WTC11 (cell line): ENCODE measurements around the gene ANKRD65. TPM values are rescaled to one million over a fixed set of nuclear protein-coding genes. Genes with fewer than 3 reads are reported as not detected.

Experiments used
- ATAC-seq: fragments of 200-7000 bp; cut with Tn5 transposase; 2 replicates; pipeline ENCODE4 v1.10.0; 2021; ENCODE audit warnings: mild to moderate bottlenecking, moderate library complexity
- CTCF ChIA-PET: fragments of 300-600 bp; sonication (Branson Sonifier 250); formaldehyde crosslinking; loops from one replicate; lab custom pipeline; 2021; ENCODE audit warnings: antibody characterized with exemption; lab: Charles Lee
- POLR2A ChIA-PET: fragments of 350-600 bp; sonication (Branson Sonifier 250); formaldehyde crosslinking; loops from one replicate; lab custom pipeline; 2021; ENCODE audit warnings: antibody characterized with exemption; lab: Charles Lee
- DNase-seq: peaks from one replicate; pipeline ENCODE4 v3.0.0; 2021; ENCODE audit warnings: low spot score
- H3K27ac Mint-ChIP-seq: 2 replicates; pipeline ENCODE4 v1.8.0; 2021; ENCODE audit warnings: mixed read lengths
- H3K27me3 Mint-ChIP-seq: 2 replicates; pipeline ENCODE4 v1.8.0; 2021; ENCODE audit warnings: low read depth, mild to moderate bottlenecking, moderate library complexity, mixed read lengths
- H3K36me3 Mint-ChIP-seq: 2 replicates; pipeline ENCODE4 v1.8.0; 2021; ENCODE audit warnings: mixed read lengths
- H3K4me1 Mint-ChIP-seq: 2 replicates; pipeline ENCODE4 v1.8.0; 2022; ENCODE audit warnings: mixed read lengths
- H3K4me3 Mint-ChIP-seq: 2 replicates; pipeline ENCODE4 v1.8.0; 2021; ENCODE audit warnings: mild to moderate bottlenecking, moderate library complexity, mixed read lengths
- H3K9me3 Mint-ChIP-seq: 2 replicates; pipeline ENCODE4 v1.8.0; 2021; ENCODE audit warnings: mixed read lengths
- ESRRA ChIP-seq: sonication (generic); formaldehyde crosslinking; IDR thresholded peaks from 2 replicates; pipeline ENCODE4 v1.8.1; 2022; ENCODE audit warnings: mild to moderate bottlenecking, missing genetic modification reagents, borderline replicate concordance
- ETV6 ChIP-seq: sonication (generic); formaldehyde crosslinking; IDR thresholded peaks from 2 replicates; pipeline ENCODE4 v1.8.1; 2022; ENCODE audit warnings: mild to moderate bottlenecking, missing genetic modification reagents
- FOXK1 ChIP-seq: sonication (generic); formaldehyde crosslinking; IDR thresholded peaks from 2 replicates; pipeline ENCODE4 v1.8.0; 2022; ENCODE audit warnings: mild to moderate bottlenecking, moderate library complexity, missing genetic modification reagents
- FOXP1 ChIP-seq: sonication (generic); formaldehyde crosslinking; IDR thresholded peaks from 2 replicates; pipeline ENCODE4 v1.8.0; 2022; ENCODE audit warnings: missing genetic modification reagents, mild to moderate bottlenecking, moderate library complexity, borderline replicate concordance
- JAZF1 ChIP-seq: fragments of 250-450 bp; sonication (Bioruptor Pico); IDR thresholded peaks from 2 replicates; pipeline ENCODE4 v1.9.0; 2021; ENCODE audit warnings: moderate library complexity, mild to moderate bottlenecking, inconsistent platforms
- KAT7 ChIP-seq: sonication (generic); formaldehyde crosslinking; IDR thresholded peaks from 2 replicates; pipeline ENCODE4 v1.8.1; 2023; ENCODE audit warnings: missing genetic modification reagents, mild to moderate bottlenecking, borderline replicate concordance
- NR1H2 ChIP-seq: sonication (generic); formaldehyde crosslinking; IDR thresholded peaks from 2 replicates; pipeline ENCODE4 v1.9.0; 2021; ENCODE audit warnings: mild to moderate bottlenecking, moderate library complexity, missing genetic modification reagents
- TEAD1 ChIP-seq: sonication (generic); formaldehyde crosslinking; IDR thresholded peaks from 2 replicates; pipeline ENCODE4 v1.8.0; 2022; ENCODE audit warnings: mild to moderate bottlenecking, missing genetic modification reagents
- ZNF263 ChIP-seq: sonication (generic); formaldehyde crosslinking; IDR thresholded peaks from 2 replicates; pipeline ENCODE4 v1.8.1; 2022; ENCODE audit warnings: low read depth, mild to moderate bottlenecking, moderate library complexity, missing genetic modification reagents
- ZNF396 ChIP-seq: fragments of 250-450 bp; sonication (Bioruptor Pico); IDR thresholded peaks from 2 replicates; pipeline ENCODE4 v1.8.0; 2021; ENCODE audit warnings: mild to moderate bottlenecking, moderate library complexity, borderline replicate concordance
- ZNF416 ChIP-seq: fragments of 250-450 bp; sonication (Bioruptor Pico); IDR thresholded peaks from 2 replicates; pipeline ENCODE4 v1.9.0; 2021; ENCODE audit warnings: mild to moderate bottlenecking, inconsistent platforms
- total RNA-seq: library from RNA; stranded (reverse); gene quantifications from 3 replicates; pipeline ENCODE4 v1.2.3, GENCODE V29; 2021
- TF ChIP-seq, protein P1 (sequence below): sonication (generic); formaldehyde crosslinking; IDR thresholded peaks from 2 replicates; pipeline ENCODE4 v1.8.1; 2022; ENCODE audit warnings: mild to moderate bottlenecking, moderate library complexity, missing genetic modification reagents
- TF ChIP-seq, protein P2 (sequence below): sonication (generic); formaldehyde crosslinking; IDR thresholded peaks from 2 replicates; pipeline ENCODE4 v1.8.0; 2022; ENCODE audit warnings: mild to moderate bottlenecking, missing genetic modification reagents
- TF ChIP-seq, protein P3 (sequence below): sonication (generic); formaldehyde crosslinking; IDR thresholded peaks from 2 replicates; pipeline ENCODE4 v1.8.0; 2023; ENCODE audit warnings: missing genetic modification reagents, mild to moderate bottlenecking, borderline replicate concordance
- TF ChIP-seq, protein P4 (sequence below): fragments of 250-450 bp; sonication (Bioruptor Pico); conservative IDR thresholded peaks from 2 replicates; pipeline ENCODE4 v1.9.0; 2021; ENCODE audit warnings: mild to moderate bottlenecking
- TF ChIP-seq, protein P5 (sequence below): sonication (generic); formaldehyde crosslinking; IDR thresholded peaks from 2 replicates; pipeline ENCODE4 v1.8.0; 2022; ENCODE audit warnings: mild to moderate bottlenecking, missing genetic modification reagents

ANKRD65 gene
- total RNA-seq, 1 experiment from 2014 or later = 1.9 TPM

DNA sequence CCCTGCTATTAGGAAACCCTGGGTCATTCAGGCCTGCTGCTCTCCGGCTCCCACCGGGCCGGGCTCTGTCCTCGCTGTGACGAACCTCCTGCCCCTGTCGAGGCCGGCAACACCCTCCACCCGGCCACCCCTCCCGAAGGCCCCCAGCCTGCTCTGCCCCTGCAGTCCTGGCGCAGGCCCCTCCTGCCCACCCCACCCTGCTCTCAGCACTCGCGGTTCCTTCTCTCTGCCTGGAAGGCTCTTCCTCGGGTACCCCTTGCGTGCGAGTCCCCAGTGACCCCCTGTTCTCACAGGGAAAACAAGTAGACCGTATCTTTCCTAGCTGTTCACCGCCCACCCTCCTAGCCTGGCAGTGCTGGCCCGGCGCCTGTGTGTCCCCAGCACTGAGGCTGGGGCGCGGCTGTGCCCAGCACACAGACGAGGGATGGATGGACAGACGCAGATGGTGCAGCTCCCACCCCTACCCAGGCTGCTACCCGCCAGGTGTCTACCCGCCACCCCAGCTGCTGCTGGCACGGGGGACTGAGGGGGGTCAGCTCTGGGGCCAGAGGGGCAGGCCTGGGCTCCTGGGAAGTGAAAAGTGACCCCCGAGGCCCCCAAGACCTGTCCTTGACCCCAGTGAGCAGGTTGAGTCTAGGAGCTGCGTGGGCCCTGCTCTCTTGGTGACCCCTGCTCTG lies 11.3 kb upstream of the ANKRD65 start:
- DNase-seq (no peak), ATAC-seq (no peak)
- no peaks in the 10 kb centered on the region for H3K36me3 Mint-ChIP-seq
- no peak overlapping the region for H3K27ac Mint-ChIP-seq
- H3K4me1 Mint-ChIP-seq = peaks cover 32% of the 10 kb centered on the region
- POLR2A ChIA-PET = interaction anchor here (0.8 to 1.8 kb wide), 3 partner anchors 8 to 77 kb away, joined by 3 to 5 read pairs (median 4); partner anchors contain the start of gene MRPL20
- CTCF ChIA-PET = interaction anchor here (0.6 to 2.1 kb wide), 5 partner anchors 9 to 33 kb away, joined by 3 to 11 read pairs (median 5); partner anchors contain the start of genes ANKRD65 and CCNL2
- TF ChIP-seq ETV6 (CRISPR knock-in tag) (no peak), KAT7 (CRISPR knock-in tag) (no peak), FOXK1 (CRISPR knock-in tag) (no peak), NR1H2 (no peak), ESRRA (no peak), TEAD1 (CRISPR knock-in tag) (no peak), ZNF396 (CRISPR knock-in tag) (no peak), FOXP1 (CRISPR knock-in tag) (no peak), ZNF263 (CRISPR knock-in tag) (no peak), ZNF416 (no peak), JAZF1 (no peak)
- TF ChIP-seq, protein P1, sequence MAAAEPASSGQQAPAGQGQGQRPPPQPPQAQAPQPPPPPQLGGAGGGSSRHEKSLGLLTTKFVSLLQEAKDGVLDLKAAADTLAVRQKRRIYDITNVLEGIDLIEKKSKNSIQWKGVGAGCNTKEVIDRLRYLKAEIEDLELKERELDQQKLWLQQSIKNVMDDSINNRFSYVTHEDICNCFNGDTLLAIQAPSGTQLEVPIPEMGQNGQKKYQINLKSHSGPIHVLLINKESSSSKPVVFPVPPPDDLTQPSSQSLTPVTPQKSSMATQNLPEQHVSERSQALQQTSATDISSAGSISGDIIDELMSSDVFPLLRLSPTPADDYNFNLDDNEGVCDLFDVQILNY (CRISPR knock-in tag) = no peak
- TF ChIP-seq, protein P2, sequence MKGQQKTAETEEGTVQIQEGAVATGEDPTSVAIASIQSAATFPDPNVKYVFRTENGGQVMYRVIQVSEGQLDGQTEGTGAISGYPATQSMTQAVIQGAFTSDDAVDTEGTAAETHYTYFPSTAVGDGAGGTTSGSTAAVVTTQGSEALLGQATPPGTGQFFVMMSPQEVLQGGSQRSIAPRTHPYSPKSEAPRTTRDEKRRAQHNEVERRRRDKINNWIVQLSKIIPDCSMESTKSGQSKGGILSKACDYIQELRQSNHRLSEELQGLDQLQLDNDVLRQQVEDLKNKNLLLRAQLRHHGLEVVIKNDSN (CRISPR knock-in tag) = no peak
- TF ChIP-seq, protein P3, sequence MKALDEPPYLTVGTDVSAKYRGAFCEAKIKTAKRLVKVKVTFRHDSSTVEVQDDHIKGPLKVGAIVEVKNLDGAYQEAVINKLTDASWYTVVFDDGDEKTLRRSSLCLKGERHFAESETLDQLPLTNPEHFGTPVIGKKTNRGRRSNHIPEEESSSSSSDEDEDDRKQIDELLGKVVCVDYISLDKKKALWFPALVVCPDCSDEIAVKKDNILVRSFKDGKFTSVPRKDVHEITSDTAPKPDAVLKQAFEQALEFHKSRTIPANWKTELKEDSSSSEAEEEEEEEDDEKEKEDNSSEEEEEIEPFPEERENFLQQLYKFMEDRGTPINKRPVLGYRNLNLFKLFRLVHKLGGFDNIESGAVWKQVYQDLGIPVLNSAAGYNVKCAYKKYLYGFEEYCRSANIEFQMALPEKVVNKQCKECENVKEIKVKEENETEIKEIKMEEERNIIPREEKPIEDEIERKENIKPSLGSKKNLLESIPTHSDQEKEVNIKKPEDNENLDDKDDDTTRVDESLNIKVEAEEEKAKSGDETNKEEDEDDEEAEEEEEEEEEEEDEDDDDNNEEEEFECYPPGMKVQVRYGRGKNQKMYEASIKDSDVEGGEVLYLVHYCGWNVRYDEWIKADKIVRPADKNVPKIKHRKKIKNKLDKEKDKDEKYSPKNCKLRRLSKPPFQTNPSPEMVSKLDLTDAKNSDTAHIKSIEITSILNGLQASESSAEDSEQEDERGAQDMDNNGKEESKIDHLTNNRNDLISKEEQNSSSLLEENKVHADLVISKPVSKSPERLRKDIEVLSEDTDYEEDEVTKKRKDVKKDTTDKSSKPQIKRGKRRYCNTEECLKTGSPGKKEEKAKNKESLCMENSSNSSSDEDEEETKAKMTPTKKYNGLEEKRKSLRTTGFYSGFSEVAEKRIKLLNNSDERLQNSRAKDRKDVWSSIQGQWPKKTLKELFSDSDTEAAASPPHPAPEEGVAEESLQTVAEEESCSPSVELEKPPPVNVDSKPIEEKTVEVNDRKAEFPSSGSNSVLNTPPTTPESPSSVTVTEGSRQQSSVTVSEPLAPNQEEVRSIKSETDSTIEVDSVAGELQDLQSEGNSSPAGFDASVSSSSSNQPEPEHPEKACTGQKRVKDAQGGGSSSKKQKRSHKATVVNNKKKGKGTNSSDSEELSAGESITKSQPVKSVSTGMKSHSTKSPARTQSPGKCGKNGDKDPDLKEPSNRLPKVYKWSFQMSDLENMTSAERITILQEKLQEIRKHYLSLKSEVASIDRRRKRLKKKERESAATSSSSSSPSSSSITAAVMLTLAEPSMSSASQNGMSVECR (CRISPR knock-in tag) = no peak
- TF ChIP-seq, protein P4, sequence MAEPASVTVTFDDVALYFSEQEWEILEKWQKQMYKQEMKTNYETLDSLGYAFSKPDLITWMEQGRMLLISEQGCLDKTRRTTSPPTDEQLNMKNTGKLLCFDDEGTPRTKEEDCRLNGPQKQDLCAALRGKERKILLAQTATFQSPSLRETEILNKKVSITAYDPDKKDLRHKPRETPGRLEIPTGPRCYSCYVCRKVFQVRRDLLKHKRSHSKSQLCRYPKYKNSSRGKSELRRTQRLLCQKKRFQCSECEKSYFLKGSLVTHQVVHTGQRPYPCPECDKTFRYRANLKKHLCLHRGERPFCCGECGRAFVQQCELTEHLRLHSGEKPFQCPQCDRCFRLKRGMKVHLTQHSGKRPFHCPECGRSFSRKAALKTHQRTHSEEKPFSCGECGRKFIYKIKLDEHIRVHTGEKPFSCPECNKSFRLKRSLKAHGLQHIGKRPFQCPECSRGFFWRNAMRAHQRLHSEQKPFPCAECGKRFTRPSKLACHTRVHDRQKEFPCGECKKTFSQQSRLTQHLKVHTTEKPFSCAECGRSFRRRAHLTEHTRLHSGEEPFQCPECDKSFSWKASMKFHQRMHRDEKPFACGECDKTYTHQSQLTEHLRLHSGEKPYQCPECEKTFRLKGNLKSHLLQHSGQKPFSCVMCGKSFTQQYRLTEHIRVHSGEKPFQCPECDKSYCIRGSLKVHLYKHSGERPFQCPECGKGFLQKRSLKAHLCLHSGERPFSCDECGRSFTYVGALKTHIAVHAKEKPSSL (CRISPR knock-in tag) = no peak
- TF ChIP-seq, protein P5, sequence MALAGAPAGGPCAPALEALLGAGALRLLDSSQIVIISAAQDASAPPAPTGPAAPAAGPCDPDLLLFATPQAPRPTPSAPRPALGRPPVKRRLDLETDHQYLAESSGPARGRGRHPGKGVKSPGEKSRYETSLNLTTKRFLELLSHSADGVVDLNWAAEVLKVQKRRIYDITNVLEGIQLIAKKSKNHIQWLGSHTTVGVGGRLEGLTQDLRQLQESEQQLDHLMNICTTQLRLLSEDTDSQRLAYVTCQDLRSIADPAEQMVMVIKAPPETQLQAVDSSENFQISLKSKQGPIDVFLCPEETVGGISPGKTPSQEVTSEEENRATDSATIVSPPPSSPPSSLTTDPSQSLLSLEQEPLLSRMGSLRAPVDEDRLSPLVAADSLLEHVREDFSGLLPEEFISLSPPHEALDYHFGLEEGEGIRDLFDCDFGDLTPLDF (CRISPR knock-in tag) = no peak
- H3K4me3 Mint-ChIP-seq = no peak overlapping the region
- H3K27me3 Mint-ChIP-seq = peaks cover 6% of the 10 kb centered on the region; the same call in 1 of the 2 replicates
- H3K9me3 Mint-ChIP-seq = no peaks in the 10 kb centered on the region
